Heart right ventricle (tissue), 16 donors: Measurements from ENCODE around the gene PHF19. TPM values are rescaled to one million over a fixed set of nuclear protein-coding genes. Genes with fewer than 3 reads are reported as not detected.

Experiments
- ATAC-seq, 8 donors: fragments of 200-7000 bp; cut with Tn5 transposase; one replicate each; pipeline ENCODE4 v1.9.1; 2020; ENCODE audit warnings: mild to moderate bottlenecking in 8 of 8, moderate library complexity in 8 of 8, moderate number of reproducible peaks in 1 of 8
- DNase-seq, 2 donors: peaks; one replicate each; pipeline ENCODE4 v3.0.0-alpha.2; 2020
- H3K27ac ChIP-seq, 10 donors: fragments of 200-600 bp; sonication (generic) in 2 of 10; one replicate each; pipeline versions ENCODE4 v1.5.0 to v1.8.0; 2020 to 2022; ENCODE audit warnings: mild to moderate bottlenecking in 3 of 10
- H3K27me3 ChIP-seq, 7 donors: fragments of 200-600 bp; one replicate each; pipeline ENCODE4 v1.8.0; 2021 to 2022; ENCODE audit warnings: mild to moderate bottlenecking in 2 of 7
- H3K36me3 ChIP-seq, 9 donors: fragments of 200-600 bp; sonication (generic) in 1 of 9; one replicate each; pipeline versions ENCODE4 v1.5.0 to v1.8.0; 2020 to 2022; ENCODE audit warnings: mild to moderate bottlenecking in 2 of 9
- H3K4me1 ChIP-seq, 9 donors: fragments of 200-600 bp; sonication (generic) in 1 of 9; one replicate each; pipeline versions ENCODE4 v1.5.0 to v1.8.0; 2020 to 2022; ENCODE audit warnings: mild to moderate bottlenecking in 4 of 9
- H3K4me3 ChIP-seq, 10 donors: fragments of 200-600 bp; sonication (generic) in 2 of 10; one replicate each; pipeline versions ENCODE4 v1.5.0 to v1.8.0; 2020 to 2022; ENCODE audit warnings: mild to moderate bottlenecking in 7 of 10, moderate library complexity in 2 of 10
- H3K9me3 ChIP-seq, 11 donors: fragments of 200-600 bp in 10 of 11; sonication (generic) in 2 of 11; one replicate each; pipeline versions ENCODE4 v1.5.0 to v1.8.0; 2013 to 2022; ENCODE audit warnings: mild to moderate bottlenecking in 2 of 11, control low read depth in 1 of 11, moderate library complexity in 1 of 11
- CTCF ChIP-seq, 9 donors: fragments of 200-600 bp; sonication (generic) in 2 of 9; IDR thresholded peaks; one replicate each; pipeline versions ENCODE4 v1.5.0 to v1.8.0; 2021 to 2022; ENCODE audit warnings: antibody characterized with exemption in 9 of 9, mild to moderate bottlenecking in 5 of 9, moderate library complexity in 1 of 9
- WGBS, 2 donors: extraction: QIAGEN DNeasy Blood & Tissue Kit; methylation state at CpG; one replicate each; pipeline ENCODE4 v1.1.7; 2013; ENCODE audit warnings: inconsistent platforms in 1 of 2; 5-methylcytosine and 5-hydroxymethylcytosine counted together
- intact Hi-C, 10 donors: fragments of 100-400 bp; cut with DNase I; formaldehyde crosslinking; loops; one replicate each; pipeline versions ENCODE4 v1.11.1 to v1.14.2; 2022
- polyA plus RNA-seq, 2 donors: library from polyadenylated mRNA; stranded (reverse); fragments of 200-250 nt; gene quantifications; one replicate each; pipeline ENCODE4 v1.2.3, GENCODE V29; 2013
- total RNA-seq, 10 donors: library from RNA; stranded (reverse); fragmentation: NEBNext Ultra II Directional in 3 of 10; extraction: Animal tissue kit (Norgen Biotek cat#: 25700) in 3 of 10; gene quantifications; one replicate each; pipeline versions ENCODE4 v1.2.1 to v1.2.4, GENCODE V29; 2021 to 2023
- donor health status: Arrhythmogenic right ventricular cardiomyopathy.
- donor health status: ischemic (EF 13 %, LVEDD 7.1; RV severe dilation, severe dysfunction).
- donor health status: healthy with polysubstance abuse.
- donor health status: DM: no; HTN: yes; CAD: no.
- donor health status: DM: no; HTN: no; CAD: no.
- donor health status: ischemic (EF 25% LVEDD 6.9; RV normal size, moderate dysfunction).
- donor health status: ischemic (EF 25% LVEDD 5.7; RV mildly dilated, moderate dysfunction).
- donor health status: healthy.
- donor health status: DM: yes; HTN: yes; CAD: no.
- donor health status: Ischemic cardiomyopathy.
- donor health status: ischemic (EF 35%, LVEDD 5.7; RV mildly dilated, moderate dysfunction).
- donor health status: nonischemic (EF 11% LVEDD 7.7; RV severe dilation, severe dysfunction).
- donor health status: DM: yes; HTN: yes; CAD: no.
- donor health status: PGD.
- donor health status: ischemic (EF 29% LVEDD 5.4; RV normal size, mild dysfunction).
- donor health status: nonischemic (EF 23%, LVEDD 6.1; RV moderate dilation, normal function).

Gene PHF19
- total and polyA plus RNA-seq, 12 donors, result 9.2 to 24.0 (median 12.8) TPM

- Histone ChIP-seq H3K4me3 (no peak overlapping the region), H3K27ac (no peak overlapping the region), H3K9me3 (no peaks in the 10 kb centered on the region), H3K36me3 (peaks cover 0 to 65% (median 11%) of the 10 kb centered on the region in 9 donors), H3K4me1 (peaks cover 0 to 13% (median 6%) of the 10 kb centered on the region in 9 donors), H3K27me3 (no peaks in the 10 kb centered on the region)
- ATAC-seq, result no peak
- 84% methylated on average over 5 of the region's 5 CpGs for WGBS, 2 donors
- no peak for TF ChIP-seq CTCF (IDR thresholded peaks at IDR 0.05)
- intact Hi-C loops, result no loop called here
- no peak for DNase-seq
Observed at GRCh38 chr9:120852240-120853010, 24.6 kb downstream of the PHF19 start.

GRCh38 chr9:120851449-120851848 lies 25.5 kb downstream of the PHF19 start:
- no peaks in the 10 kb centered on the region for H3K27me3 ChIP-seq
- no peaks in the 10 kb centered on the region for H3K9me3 ChIP-seq
- H3K36me3 ChIP-seq, result peaks cover 0 to 66% (median 11%) of the 10 kb centered on the region in 9 donors
- DNase-seq (no peak), ATAC-seq (no peak)
- no peak for TF ChIP-seq CTCF (IDR thresholded peaks at IDR 0.05)
- 98% methylated on average over 1 of the region's 1 CpG for WGBS, 2 donors
- H3K4me1 ChIP-seq, result peaks cover 0 to 18% (median 6%) of the 10 kb centered on the region in 9 donors
- H3K27ac ChIP-seq, result no peak overlapping the region
- intact Hi-C loops, result no loop called here
- no peak overlapping the region for H3K4me3 ChIP-seq

- peaks cover 0 to 78% (median 14%) of the 10 kb centered on the region in 9 donors for H3K36me3 ChIP-seq
- peaks cover 0 to 20% (median 3%) of the 10 kb centered on the region in 9 donors for H3K4me1 ChIP-seq
- no peaks in the 10 kb centered on the region for H3K9me3 ChIP-seq
- intact Hi-C loops, result no loop called here
- H3K4me3 ChIP-seq, result no peak overlapping the region
- DNase-seq (no peak), ATAC-seq (no peak)
- TF ChIP-seq CTCF (IDR thresholded peaks at IDR 0.05), result no peak
- 95 to 96% methylated on average over 3 of the region's 3 CpGs for WGBS, 2 donors
- H3K27ac ChIP-seq, result no peak overlapping the region
- no peaks in the 10 kb centered on the region for H3K27me3 ChIP-seq
Observed at GRCh38 chr9:120850315-120850714, 26.7 kb downstream of the PHF19 start.

GRCh38 chr9:120846906-120847305 lies 30.1 kb downstream of the PHF19 start:
- 83 to 87% methylated on average over 1 of the region's 1 CpG for WGBS, 2 donors
- intact Hi-C loops, result no loop called here

More at GRCh38 chr9:120846906-120847305, 30.1 kb downstream of the PHF19 start:
- TF ChIP-seq CTCF (IDR thresholded peaks at IDR 0.05), result no peak
- DNase-seq (no peak), ATAC-seq (no peak)
- Histone ChIP-seq H3K27me3 (no peaks in the 10 kb centered on the region), H3K4me3 (no peak overlapping the region), H3K9me3 (peaks cover 0 to 6% (median 0%) of the 10 kb centered on the region in 11 donors), H3K36me3 (peaks cover 0 to 64% (median 8%) of the 10 kb centered on the region in 9 donors), H3K27ac (no peak overlapping the region), H3K4me1 (peaks cover 3 to 43% (median 23%) of the 10 kb centered on the region in 9 donors)
